Measurements from ENCODE around the gene HIVEP3. TPM values are rescaled to one million over a fixed set of nuclear protein-coding genes. Genes with fewer than 3 reads are reported as not detected.
A peak's percentile ranks its signal among the peaks of the same experiment; 100 is the strongest.

The HIVEP3 gene
- polyA plus RNA-seq, 6 donors from 2014 or later, result 0.83 to 2.1 (median 1.3) TPM

DNA sequence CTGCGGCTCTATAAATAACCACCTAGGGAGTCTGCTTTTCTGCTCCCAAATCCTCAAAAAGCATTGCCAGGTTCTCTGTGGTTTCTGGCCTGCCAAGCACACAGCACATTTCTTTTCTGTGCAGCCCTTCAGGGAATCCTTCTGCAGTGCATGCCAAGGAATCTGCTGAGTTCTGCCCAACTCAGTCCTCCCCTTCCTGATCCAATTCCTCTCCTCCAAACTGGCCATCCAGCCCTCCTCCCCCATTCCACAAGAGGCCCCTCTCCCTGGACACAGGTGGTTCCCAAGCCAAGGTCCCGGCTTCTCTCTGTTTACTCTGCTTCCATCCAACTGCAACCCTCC lies 61.8 kb downstream of the HIVEP3 start:
- ATAC-seq (ENCODE audit: low read depth in 2 of 2), result no peak
- H3K27ac Mint-ChIP-seq, result no peak overlapping the region
- peaks cover 12 to 27% (median 16%) of the 10 kb centered on the region in 3 donors for H3K4me1 Mint-ChIP-seq

GRCh38 chr1:41856151-41856943 lies 62.4 kb downstream of the HIVEP3 start:
- Mint-ChIP-seq H3K36me3 (peaks cover 10 to 13% of the 10 kb centered on the region in 2 donors), H3K4me1 (peaks cover 17 to 27% (median 21%) of the 10 kb centered on the region in 3 donors), H3K4me3 (no peak overlapping the region), H3K27ac (no peak overlapping the region), H3K27me3 (peaks cover 0 to 3% (median 2%) of the 10 kb centered on the region in 3 donors), H3K9me3 (peaks cover 0 to 10% (median 0%) of the 10 kb centered on the region in 7 donors)
- ATAC-seq (ENCODE audit: low read depth in 2 of 2) (no peak), DNase-seq (no peak)

More for the DNA sequence above, 61.8 kb downstream of the HIVEP3 start:
- Mint-ChIP-seq H3K4me3 (no peak overlapping the region), H3K27me3 (peaks cover 0 to 9% (median 8%) of the 10 kb centered on the region in 3 donors), H3K36me3 (peaks cover 10 to 13% of the 10 kb centered on the region in 2 donors), H3K9me3 (peaks cover 0 to 10% (median 0%) of the 10 kb centered on the region in 7 donors)
- DNase-seq, result no peak

GRCh38 chr1:41855713-41856112 lies 63.0 kb downstream of the HIVEP3 start:
- H3K9me3 Mint-ChIP-seq, result peaks cover 0 to 10% (median 0%) of the 10 kb centered on the region in 7 donors
- no peak overlapping the region for H3K27ac Mint-ChIP-seq
- no peaks in the 10 kb centered on the region for H3K27me3 Mint-ChIP-seq
- H3K4me1 Mint-ChIP-seq, result peaks cover 19 to 27% (median 21%) of the 10 kb centered on the region in 3 donors
- H3K4me3 Mint-ChIP-seq, result no peak overlapping the region
- peaks cover 10 to 13% of the 10 kb centered on the region in 2 donors for H3K36me3 Mint-ChIP-seq
- DNase-seq, result no peak
- ATAC-seq (ENCODE audit: low read depth in 2 of 2), result no peak

DNA sequence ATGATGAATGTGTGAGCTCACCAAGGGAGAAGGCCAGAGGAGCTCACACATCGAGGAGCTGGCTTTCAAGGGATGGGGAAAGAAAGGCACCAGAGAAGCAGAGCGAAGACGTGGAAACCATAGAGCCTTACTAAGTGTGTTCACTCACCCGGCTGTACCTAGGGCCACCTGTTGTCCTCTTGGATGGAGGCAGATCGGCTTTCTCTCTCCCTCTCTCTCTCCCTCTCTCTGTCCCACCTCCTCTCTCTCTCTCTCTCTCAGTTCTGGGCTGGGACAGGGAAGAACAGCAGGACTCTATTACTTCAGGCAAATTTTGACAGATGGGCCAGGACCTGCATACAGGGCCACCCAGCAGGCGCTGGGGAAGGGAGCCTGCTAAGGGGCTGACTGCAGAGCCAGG lies 64.8 kb downstream of the HIVEP3 start:
- Mint-ChIP-seq H3K9me3 (peaks cover 0 to 10% (median 0%) of the 10 kb centered on the region in 7 donors), H3K4me1 (peaks cover 10 to 19% (median 14%) of the 10 kb centered on the region in 3 donors), H3K36me3 (peaks cover 10 to 13% of the 10 kb centered on the region in 2 donors), H3K4me3 (no peak overlapping the region), H3K27me3 (no peaks in the 10 kb centered on the region), H3K27ac (no peak overlapping the region)
- ATAC-seq (ENCODE audit: low read depth in 2 of 2), result no peak
- no peak for DNase-seq

GRCh38 chr1:41852091-41852490 lies 66.6 kb downstream of the HIVEP3 start:
- Mint-ChIP-seq H3K27ac (peak overlapping the region in 1 of 6 donors; percentile 59), H3K4me3 (no peak overlapping the region), H3K36me3 (peaks cover 10 to 13% of the 10 kb centered on the region in 2 donors), H3K4me1 (peaks cover 10 to 19% (median 10%) of the 10 kb centered on the region in 3 donors), H3K9me3 (peaks cover 0 to 10% (median 0%) of the 10 kb centered on the region in 7 donors), H3K27me3 (no peaks in the 10 kb centered on the region)
- DNase-seq (no peak), ATAC-seq (ENCODE audit: low read depth in 2 of 2) (no peak)

DNA sequence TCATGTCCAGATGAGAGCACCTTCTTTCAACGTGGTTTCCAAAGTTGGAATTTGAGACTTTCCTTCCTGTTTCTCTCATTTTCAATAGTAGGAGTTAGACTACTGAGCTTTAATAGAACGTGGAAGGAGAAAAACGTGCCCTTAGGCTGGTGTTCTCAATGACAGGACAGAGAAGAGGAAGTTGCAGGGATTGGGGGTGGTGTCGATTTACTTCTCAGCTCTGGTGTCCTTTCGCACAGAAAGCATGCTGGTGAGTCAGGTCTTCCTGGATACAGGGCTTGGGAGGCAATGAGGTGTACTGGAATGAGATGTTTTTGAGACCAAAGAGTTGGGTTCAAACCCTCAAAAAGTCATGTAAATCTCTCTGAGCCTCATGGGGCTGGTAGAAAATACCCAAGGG lies 67.1 kb downstream of the HIVEP3 start:
- Mint-ChIP-seq H3K27me3 (no peaks in the 10 kb centered on the region), H3K4me1 (peaks cover 10 to 19% (median 10%) of the 10 kb centered on the region in 3 donors), H3K4me3 (peak overlapping the region in 4 of 8 donors; percentile 6 to 59 (median 37)), H3K36me3 (peaks cover 10 to 13% of the 10 kb centered on the region in 2 donors), H3K9me3 (peaks cover 0 to 10% (median 0%) of the 10 kb centered on the region in 7 donors), H3K27ac (peak overlapping the region in 2 of 6 donors; percentile 4 to 25)
- DNase-seq, result no peak
- ATAC-seq (ENCODE audit: low read depth in 2 of 2), result peak; percentile 56 to 72

DNA sequence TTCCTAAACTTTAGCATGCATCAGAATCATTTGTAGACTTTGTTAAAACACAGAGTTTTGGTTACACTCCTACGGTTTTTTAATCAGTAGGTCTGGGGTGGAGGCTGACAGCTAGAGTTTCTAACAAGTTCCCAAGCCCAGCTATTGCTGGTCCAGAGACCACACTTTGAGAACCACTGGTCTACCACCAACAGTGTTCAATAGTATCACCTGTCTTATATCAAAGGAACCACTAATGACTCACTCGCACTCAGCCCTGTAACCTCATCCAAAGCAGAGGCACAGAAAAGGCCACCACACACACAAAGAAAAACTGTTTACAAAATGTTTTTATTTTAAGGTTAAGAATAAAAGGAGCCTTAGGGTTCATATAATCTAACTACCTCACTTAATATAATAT lies 68.7 kb downstream of the HIVEP3 start:
- ATAC-seq (ENCODE audit: low read depth in 2 of 2), result no peak
- H3K4me3 Mint-ChIP-seq, result no peak overlapping the region
- H3K36me3 Mint-ChIP-seq, result peaks cover 5 to 6% of the 10 kb centered on the region in 2 donors
- H3K9me3 Mint-ChIP-seq, result peaks cover 0 to 5% (median 0%) of the 10 kb centered on the region in 7 donors
- no peak for DNase-seq
- no peaks in the 10 kb centered on the region for H3K27me3 Mint-ChIP-seq
- no peak overlapping the region for H3K27ac Mint-ChIP-seq
- H3K4me1 Mint-ChIP-seq, result peaks cover 10 to 19% (median 10%) of the 10 kb centered on the region in 3 donors

DNA sequence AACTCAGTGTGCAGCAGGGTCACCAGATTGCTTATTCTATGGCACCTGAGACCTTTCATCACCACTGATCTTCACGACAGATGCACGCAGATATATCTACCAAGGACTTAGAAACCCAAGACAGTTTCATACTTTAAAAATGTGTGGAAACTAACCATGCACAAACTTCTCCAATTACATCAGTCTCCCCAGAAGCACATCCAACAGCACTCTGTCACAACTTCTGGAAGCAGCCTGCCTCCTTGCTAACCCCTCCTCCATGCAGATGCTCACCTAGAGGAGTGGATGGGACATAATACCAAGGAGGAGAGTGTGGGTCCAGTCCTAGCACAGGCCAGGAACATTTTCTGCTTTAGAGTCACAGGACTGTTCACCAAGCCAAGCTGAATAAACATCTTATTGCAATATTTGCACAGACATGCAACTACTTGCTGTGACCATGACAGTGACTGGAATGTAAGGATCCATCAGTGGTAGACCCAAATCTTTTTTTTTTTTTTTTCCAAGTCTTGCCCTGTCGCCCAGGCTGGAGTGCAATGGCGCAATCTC lies 69.4 kb downstream of the HIVEP3 start:
- Mint-ChIP-seq H3K27me3 (no peaks in the 10 kb centered on the region), H3K9me3 (peaks cover 0 to 5% (median 0%) of the 10 kb centered on the region in 7 donors), H3K4me3 (no peak overlapping the region), H3K4me1 (peaks cover 10 to 19% (median 10%) of the 10 kb centered on the region in 3 donors), H3K36me3 (peaks cover 5 to 6% of the 10 kb centered on the region in 2 donors), H3K27ac (peak overlapping the region in 1 of 6 donors; percentile 52)
- DNase-seq, result no peak
- ATAC-seq (ENCODE audit: low read depth in 2 of 2), result no peak

- ATAC-seq (ENCODE audit: low read depth in 2 of 2), result no peak
- peaks cover 4 to 6% of the 10 kb centered on the region in 2 donors for H3K36me3 Mint-ChIP-seq
- H3K27me3 Mint-ChIP-seq, result no peaks in the 10 kb centered on the region
- H3K4me1 Mint-ChIP-seq, result peaks cover 7 to 17% (median 10%) of the 10 kb centered on the region in 3 donors
- no peak overlapping the region for H3K27ac Mint-ChIP-seq
- no peak overlapping the region for H3K4me3 Mint-ChIP-seq
- H3K9me3 Mint-ChIP-seq, result peaks cover 0 to 5% (median 0%) of the 10 kb centered on the region in 7 donors
- DNase-seq, result no peak
Measured at GRCh38 chr1:41848216-41848952, 70.3 kb downstream of the HIVEP3 start.

GRCh38 chr1:41847733-41848132 lies 71.0 kb downstream of the HIVEP3 start:
- ATAC-seq (ENCODE audit: low read depth in 2 of 2) (no peak), DNase-seq (no peak)
- Mint-ChIP-seq H3K36me3 (no peaks in the 10 kb centered on the region), H3K27me3 (no peaks in the 10 kb centered on the region), H3K9me3 (no peaks in the 10 kb centered on the region), H3K4me1 (peaks cover 4 to 10% (median 10%) of the 10 kb centered on the region in 3 donors), H3K4me3 (no peak overlapping the region), H3K27ac (peak overlapping the region in 1 of 6 donors; percentile 18)

DNA sequence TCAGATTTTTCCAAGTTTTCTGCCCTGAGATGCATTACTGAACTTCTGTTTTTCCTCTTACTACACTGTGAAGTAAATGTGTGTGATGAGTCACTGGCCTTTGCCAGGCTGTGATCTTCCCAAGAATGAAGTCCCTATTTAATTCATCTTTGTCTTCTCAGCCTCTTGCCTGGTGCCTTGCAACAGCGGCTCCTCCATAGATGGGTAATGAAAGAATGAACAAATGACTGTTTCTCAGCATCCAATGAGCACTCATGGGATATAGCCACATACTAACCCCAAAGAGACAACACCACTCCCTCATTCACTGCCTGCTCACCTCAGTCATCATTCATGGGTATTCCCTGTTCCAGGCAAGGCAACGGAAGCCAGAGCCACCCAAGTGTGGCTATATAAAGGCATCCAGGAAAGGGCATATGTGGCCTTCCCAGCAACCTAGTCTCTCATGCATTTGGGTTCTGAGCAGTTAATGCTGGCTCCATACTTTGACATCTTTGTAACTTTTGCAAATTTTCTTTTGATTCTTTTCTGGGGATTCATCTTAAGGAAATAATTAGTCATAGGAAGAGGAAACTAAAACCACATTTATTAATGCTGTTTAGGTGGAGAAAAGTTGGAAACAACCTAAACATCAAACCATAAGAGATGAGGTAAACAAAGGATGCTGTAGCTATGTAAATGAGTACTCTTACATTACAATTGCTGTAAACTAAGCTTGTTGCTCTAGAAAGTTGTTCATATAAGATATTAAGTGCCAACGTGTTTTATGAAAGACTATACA lies 71.9 kb downstream of the HIVEP3 start:
- Mint-ChIP-seq H3K4me3 (no peak overlapping the region), H3K36me3 (no peaks in the 10 kb centered on the region), H3K27ac (no peak overlapping the region), H3K9me3 (no peaks in the 10 kb centered on the region), H3K4me1 (peaks cover 4 to 9% (median 7%) of the 10 kb centered on the region in 3 donors), H3K27me3 (no peaks in the 10 kb centered on the region)
- no peak for DNase-seq
- no peak for ATAC-seq (ENCODE audit: low read depth in 2 of 2)

DNA sequence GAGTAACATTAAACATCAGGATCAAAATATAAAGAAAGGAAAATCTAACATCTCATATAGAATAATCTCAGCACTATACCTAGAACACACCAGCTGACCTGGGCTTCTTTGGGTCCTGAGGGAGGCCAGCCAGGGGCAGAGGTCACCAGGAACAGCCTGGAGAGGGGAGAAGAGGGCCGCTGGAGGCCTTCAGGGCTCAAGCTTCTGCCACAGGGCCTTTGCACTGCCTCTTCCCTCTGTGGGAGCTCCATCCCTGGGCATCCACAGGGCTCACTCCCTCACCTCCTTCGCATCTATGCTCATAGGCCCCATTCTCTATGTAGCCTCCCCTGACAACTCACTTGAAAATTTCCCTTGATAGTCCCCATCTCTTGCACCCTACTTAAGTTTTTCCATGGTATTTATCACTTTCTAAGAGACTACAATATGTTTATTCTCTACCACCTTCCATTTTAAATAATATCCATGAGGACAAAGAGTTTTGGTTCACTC lies 73.9 kb downstream of the HIVEP3 start:
- H3K4me3 Mint-ChIP-seq, result no peak overlapping the region
- DNase-seq (no peak), ATAC-seq (ENCODE audit: low read depth in 2 of 2) (no peak)
- H3K27ac Mint-ChIP-seq, result peak overlapping the region in 1 of 6 donors; percentile 16
- H3K36me3 Mint-ChIP-seq, result no peaks in the 10 kb centered on the region
- H3K4me1 Mint-ChIP-seq, result peaks cover 5 to 14% (median 11%) of the 10 kb centered on the region in 3 donors
- no peaks in the 10 kb centered on the region for H3K9me3 Mint-ChIP-seq
- no peaks in the 10 kb centered on the region for H3K27me3 Mint-ChIP-seq
